ENCODE measurements around the gene SF3B1.
"Not testable (repeated sequence)": the region's sequence is repeated elsewhere in the genome, so short reads cannot be mapped to it uniquely, and the experiment has no call there.

Gene SF3B1

DNA sequence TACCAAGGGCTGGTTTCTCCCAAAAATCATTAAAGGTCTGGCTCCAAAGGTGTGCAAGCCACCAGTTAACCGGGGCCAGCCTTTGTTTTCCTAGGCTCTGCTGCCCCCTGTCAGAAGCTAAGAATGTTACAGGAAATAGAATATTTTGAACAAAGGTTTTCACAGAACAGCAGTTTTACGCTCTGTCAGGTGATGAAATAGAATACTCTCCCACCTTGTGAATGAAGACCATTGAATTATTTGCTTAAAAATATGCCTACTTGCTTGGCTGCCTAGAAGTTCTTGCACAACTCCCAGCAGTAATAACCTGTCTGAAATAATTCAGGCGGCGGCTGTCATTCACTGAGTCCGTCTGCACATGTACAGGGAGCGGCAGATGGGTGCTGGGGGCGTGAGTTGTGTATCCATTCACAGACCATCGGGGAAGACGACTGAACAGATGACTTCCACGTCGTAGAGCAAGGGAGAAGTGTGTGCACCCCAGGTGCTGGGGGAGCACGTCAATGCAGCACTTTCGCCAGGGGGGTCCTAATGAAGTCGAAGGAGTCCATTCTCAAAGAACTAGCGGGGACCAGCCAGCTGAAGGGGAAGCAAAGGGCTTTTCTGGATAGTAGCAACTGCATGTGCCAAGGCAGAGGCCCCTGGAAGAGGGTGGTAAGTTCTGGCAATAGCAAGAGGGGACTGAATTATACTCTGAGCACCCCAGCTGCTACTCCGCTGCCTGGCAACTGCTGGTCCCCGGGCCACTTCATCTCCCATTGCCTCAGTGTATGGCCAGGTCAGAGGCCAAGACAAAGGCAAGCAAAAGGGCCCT lies 56.1 kb downstream of the SF3B1 start:
- no peak overlapping the region for H3K4me3 ChIP-seq (ENCODE audit: low read depth, low read length)
- TF ChIP-seq, protein P1, sequence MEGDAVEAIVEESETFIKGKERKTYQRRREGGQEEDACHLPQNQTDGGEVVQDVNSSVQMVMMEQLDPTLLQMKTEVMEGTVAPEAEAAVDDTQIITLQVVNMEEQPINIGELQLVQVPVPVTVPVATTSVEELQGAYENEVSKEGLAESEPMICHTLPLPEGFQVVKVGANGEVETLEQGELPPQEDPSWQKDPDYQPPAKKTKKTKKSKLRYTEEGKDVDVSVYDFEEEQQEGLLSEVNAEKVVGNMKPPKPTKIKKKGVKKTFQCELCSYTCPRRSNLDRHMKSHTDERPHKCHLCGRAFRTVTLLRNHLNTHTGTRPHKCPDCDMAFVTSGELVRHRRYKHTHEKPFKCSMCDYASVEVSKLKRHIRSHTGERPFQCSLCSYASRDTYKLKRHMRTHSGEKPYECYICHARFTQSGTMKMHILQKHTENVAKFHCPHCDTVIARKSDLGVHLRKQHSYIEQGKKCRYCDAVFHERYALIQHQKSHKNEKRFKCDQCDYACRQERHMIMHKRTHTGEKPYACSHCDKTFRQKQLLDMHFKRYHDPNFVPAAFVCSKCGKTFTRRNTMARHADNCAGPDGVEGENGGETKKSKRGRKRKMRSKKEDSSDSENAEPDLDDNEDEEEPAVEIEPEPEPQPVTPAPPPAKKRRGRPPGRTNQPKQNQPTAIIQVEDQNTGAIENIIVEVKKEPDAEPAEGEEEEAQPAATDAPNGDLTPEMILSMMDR (IDR thresholded peaks at IDR 0.05; ENCODE audit: low read depth, low read length, missing control alignments), result peak; percentile 64
- no peak for DNase-seq (ENCODE audit: low read depth)

DNA sequence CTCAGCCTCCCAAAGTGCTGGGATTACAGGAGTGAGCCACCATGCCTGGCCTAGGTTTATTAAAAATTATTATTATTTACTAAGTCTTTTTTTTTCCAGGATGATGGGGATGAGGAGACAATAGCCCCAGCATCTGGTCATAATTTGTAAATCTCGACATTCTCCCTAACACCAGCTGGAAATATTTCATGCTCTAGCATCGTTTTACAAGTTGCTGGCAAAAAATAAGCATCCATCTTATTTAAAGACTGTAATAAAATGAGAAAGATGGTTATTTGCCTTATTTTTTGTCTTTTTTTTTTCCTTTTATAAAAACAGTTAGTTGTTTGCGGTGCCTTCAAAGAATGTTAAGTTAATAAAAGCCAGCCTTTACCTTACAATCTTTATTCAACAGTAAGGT lies 56.7 kb downstream of the SF3B1 start:
- no peak overlapping the region; the same call in 1 of the 2 replicates for H3K4me3 ChIP-seq (ENCODE audit: low read depth, low read length)
- DNase-seq (ENCODE audit: low read depth), result no peak
- TF ChIP-seq, protein P1 (IDR thresholded peaks at IDR 0.05; ENCODE audit: low read depth, low read length, missing control alignments), result no peak

DNA sequence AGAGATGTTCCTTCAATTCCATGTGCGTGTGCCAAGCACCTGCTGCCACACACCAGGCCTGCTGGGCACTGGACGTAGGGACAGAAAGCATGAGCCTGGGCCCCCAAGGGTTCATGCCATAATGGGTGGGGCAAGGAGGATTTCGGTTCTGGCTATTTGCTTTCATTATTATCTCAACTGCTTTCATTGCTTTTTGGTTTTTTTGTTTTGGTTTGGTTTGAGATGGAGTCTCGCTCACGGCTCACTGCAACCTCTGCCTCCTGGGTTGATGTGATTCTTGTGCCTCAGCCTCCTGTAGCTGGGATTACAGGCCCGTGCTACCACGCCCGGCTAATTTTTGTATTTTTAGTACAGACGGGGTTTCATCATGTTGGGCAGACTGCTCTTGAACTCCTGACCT lies 57.2 kb downstream of the SF3B1 start:
- peak; percentile 16 for DNase-seq (ENCODE audit: low read depth)
- TF ChIP-seq, protein P1 (IDR thresholded peaks at IDR 0.05; ENCODE audit: low read depth, low read length, missing control alignments), result no peak
- no peak overlapping the region; the same call in 1 of the 2 replicates for H3K4me3 ChIP-seq (ENCODE audit: low read depth, low read length)

DNA sequence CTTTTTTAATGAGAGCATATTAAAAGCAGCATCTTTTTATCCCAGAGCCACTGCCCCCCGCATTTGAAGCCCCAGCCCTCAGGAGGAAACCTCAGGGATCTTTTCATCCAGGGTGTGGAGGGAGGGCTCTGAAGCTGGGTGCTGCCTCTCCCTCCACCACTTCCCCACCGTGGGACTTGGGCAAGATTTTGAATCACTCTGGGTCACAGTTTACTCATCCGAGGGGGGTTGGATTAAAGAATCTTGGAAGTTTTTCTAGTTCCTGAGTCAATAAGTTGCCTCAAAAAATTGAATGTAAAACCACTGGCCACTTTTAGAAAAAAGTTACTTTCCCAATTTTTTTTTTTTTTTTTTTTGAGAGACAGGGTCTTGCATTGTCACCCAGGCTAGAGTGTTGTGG lies 62.2 kb downstream of the SF3B1 start:
- TF ChIP-seq, protein P1 (IDR thresholded peaks at IDR 0.05; ENCODE audit: low read depth, low read length, missing control alignments), result no peak
- no peak for DNase-seq (ENCODE audit: low read depth)
- H3K4me3 ChIP-seq (ENCODE audit: low read depth, low read length), result no peak overlapping the region

DNA sequence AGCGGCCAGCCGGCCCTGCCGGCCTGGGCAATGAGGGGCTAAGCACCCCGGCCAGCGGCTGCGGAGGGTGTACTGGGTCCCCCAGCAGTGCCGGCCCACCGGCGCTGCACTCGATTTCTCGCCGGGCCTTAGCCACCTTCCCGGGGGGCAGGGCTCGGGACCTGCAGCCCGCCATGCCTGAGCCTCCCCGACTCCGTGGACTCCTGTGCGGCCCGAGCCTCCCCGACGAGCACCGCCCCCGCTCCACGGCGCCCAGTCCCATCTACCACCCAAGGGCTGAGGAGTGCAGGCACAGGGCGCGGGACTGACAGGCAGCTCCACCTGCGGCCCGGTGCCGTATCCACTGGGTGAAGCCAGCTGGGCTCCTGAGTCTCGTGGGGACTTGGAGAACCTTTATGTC lies 64.2 kb downstream of the SF3B1 start:
- H3K4me3 ChIP-seq (ENCODE audit: low read depth, low read length); DNase-seq (ENCODE audit: low read depth): not testable (repeated sequence)

DNA sequence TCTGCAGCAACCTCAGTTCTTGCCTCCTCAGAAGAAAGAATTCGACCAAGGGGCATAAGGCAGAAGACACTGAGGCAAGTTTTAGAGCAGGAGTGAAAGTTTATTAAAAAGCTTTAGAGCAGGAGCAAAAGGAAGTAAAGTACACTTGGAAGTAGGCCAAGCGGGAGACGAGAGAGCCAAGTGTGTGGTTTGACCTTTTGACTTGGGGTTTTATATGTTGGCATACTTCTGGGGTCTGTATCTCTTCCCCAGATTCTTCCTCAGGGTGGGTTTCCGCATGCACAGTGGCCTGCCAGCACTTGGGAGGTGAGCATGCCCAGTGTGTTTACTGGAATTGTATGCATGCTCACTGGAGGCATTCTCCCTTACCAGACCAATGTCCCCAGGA lies 64.9 kb downstream of the SF3B1 start:
- DNase-seq (ENCODE audit: low read depth), result no peak
- TF ChIP-seq, protein P1 (IDR thresholded peaks at IDR 0.05; ENCODE audit: low read depth, low read length, missing control alignments), result no peak
- no peak overlapping the region for H3K4me3 ChIP-seq (ENCODE audit: low read depth, low read length)

DNA sequence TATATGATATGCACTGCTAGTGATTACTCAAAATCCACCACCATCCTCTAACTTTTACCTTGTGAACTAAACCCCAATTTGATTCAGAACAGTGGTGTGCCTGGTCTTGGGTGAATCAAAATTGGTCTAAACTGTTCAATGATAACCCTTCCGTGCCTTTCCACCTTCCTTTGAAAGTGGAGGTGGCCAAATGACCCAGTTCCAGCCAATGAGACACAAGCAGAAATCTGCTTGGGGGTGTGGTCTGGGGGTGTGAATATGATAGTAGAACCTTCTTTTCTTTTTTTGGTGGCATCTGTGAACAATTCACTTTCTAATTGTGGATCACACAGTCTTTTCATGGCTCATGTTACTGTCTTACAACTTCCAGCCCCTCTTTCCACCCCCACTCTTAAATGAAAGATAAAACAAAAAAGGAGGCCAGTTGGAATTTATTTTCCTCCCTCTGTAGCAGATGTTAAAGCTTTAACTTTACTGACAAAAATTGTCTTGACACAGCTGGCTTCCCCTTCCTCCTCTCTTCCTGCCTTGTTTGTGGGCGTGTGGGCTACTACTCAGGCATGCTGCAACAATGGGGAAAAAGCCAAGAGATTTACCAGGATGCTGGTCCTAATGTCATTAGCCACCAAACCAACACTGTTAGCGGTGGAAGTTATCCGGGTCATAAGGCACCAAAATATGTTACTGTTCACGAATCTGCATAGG lies 65.4 kb downstream of the SF3B1 start:
- DNase-seq (ENCODE audit: low read depth), result no peak
- no peak overlapping the region for H3K4me3 ChIP-seq (ENCODE audit: low read depth, low read length)
- TF ChIP-seq, protein P1 (IDR thresholded peaks at IDR 0.05; ENCODE audit: low read depth, low read length, missing control alignments), result no peak

All from GM12864 (cell line).